ENCODE results near the gene SHISA5.
A peak's percentile ranks its signal among the peaks of the same experiment; 100 is the strongest.
"Not testable (repeated sequence)": the region's sequence is repeated elsewhere in the genome, so short reads cannot be mapped to it uniquely, and the experiment has no call there.

The SHISA5 gene, protein sequence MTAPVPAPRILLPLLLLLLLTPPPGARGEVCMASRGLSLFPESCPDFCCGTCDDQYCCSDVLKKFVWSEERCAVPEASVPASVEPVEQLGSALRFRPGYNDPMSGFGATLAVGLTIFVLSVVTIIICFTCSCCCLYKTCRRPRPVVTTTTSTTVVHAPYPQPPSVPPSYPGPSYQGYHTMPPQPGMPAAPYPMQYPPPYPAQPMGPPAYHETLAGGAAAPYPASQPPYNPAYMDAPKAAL

DNA sequence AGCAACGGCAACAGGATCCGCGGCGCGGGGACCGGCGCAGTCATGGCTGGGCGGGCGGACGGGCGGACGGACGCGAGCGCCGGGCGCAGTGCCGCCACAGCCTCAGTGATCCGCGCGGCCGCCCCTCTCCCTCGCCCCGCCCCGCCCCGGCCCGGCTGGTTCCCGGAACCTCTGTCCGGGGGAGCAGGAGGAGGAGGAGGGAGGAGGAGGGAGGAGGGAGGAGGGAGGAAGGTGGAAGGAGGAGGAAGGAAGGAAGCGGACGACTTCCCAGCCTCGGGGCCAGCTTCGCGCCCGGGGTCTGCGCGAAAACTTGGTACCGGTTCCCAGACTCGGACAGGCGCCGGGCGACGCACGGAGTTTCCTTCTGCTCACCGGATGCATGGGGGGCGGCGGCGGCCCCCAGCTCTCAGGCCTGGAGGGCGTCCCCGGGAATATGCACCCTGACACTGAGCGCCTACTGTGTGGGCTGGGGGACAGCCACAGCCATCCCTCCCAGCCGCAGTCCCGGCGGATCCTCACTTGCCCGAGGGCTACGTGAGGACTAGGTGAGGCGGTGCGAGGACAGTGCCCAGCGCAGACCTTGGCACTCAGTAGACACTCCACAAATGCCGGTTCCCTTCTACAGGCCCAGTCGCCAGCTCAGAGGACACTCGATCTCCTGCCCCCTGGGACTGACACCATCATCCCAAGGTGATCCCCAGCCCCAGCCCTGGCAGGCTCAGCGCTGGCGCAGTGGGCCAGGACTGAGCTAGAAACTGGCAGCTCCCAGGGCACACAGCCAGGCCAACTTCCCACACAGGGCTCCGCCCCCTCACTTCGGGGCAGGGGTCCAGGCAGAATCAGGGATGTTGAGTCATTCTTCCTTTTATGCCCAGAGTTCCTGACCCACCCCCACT lies at the start of gene SHISA5:
TSS of gene SHISA5 (minus strand) at position 124 of the 896 bp plus-strand sequence. CDS start at position 44, 80 bp downstream.
- no peak for DNase-seq (ENCODE audit: low read depth)

DNA sequence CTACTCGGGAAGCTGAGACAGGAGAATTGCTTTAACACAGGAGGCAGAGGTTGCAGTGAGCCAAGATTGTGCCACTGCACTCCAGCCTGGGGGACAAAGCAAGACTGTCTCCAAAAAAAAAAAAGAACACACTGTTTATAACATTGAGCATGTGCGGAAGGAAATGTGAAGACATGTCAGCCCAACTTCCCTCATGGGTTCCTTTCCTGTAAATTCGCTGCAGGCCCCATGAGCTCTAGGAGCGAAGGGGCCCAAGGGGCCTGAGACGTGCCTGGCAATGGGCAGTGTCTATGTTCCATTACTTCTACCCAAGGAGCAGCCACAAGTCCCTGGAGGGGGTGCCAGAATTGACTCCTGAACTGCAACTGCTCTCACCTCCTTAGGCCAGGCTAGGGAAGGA lies 49.4 kb upstream of the SHISA5 start:
- DNase-seq (ENCODE audit: low read depth): no peak

DNA sequence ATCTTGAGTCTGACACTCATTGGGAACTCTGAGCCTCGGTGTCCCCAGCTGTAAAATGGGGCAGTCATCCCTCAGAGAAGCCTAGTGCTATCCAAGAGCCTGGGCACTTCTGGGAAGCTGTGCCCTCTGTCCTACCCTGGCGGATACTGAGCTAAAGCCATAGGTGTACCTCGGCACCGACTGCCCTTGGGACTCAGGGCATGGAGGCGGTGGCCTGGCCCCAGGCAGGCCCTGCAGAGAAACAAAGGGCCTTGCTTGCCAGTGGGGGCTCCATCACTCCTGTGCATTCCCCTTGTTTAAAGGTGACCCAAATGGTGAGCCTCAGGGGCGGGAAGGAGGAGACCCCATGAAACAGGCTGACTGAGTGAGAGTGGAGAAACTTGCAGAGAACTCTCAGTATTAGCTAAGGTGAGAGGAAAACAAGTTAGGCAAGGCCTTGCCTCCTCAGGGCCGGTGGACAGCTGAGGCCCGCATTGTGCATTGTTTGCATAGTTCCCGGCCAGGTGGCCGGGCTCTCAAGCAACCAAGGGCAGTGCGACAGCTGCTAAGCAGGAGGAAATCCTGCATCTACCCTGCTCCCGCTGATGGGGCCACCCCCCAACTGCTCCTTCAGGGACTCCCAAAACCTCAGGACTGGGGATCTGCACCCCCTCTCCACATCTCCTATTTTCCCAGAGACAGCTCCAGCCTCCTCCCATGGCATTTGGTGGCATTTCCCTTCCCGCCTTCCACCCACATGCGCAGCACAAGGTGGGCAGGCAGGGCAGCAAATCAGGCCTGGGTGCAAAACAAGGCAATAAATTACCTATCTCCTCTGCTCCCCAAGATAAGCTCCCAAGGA lies 48.4 kb upstream of the SHISA5 start:
- no peak for DNase-seq (ENCODE audit: low read depth)

DNA sequence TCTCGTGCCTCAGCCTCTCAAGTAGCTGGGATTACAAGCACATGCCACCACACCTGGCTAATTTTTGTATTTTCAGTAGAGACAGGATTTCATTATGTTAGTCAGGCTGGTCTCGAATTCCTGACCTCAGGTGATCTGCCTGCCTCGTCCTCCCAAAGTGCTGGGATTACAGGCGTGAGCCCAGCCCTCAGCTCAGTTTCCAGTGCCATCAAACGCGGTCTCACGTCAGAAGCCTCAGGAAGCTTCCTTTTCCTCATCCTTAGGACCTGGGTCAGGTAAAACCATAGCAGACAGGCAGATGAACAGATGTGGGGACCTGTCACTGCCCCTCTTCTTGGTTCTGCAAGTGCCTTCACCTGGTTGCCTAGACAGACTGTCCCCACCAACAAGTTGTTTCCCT lies 47.7 kb upstream of the SHISA5 start:
- not testable (repeated sequence) for DNase-seq (ENCODE audit: low read depth)

DNA sequence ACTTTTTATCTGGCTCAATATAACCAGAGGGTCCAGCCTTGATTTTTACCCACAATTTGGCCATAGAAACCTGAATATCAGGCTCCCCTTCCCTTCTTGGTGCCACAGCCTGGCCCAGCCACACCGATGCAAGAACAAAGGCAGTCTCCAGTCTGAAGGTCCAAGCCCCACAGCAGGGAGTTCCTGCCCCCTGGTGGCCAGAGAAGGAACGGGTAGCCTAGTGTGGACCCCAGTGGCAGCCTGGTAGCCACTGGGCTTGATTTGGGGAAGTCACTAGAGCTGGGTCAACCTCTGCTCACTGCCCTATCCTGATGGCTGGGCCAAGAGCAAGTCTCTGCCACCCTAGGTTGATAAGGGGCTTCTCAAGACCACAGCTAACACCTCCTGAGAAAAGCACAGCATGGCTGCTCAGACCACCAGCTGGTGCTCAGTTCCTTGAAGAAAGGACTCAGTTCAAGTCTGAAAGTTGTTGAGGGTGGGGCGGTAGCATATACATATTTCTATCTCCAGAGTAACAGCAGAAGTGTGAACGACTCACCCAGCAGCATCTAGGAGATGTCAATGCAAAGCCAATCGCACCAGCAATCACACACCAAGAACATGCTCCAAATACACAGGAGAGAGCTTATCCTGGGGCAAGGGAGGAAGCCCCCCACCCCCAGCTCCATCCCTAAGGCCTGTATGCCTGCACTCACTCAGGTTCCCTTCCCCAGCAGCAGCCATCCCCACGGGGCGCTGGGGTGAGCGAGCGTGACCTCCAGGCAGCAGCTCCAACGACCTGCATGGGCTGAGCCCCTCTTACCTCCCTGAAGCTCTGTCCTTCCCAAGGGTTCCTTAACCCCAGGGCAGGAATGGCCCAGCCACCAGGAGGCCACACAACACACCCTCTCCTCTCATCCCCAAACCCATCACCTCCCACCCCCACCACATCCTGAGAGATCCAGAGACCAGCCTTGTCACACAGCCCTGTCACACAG lies 45.0 kb upstream of the SHISA5 start:
- DNase-seq (ENCODE audit: low read depth): peak; percentile 80

DNA sequence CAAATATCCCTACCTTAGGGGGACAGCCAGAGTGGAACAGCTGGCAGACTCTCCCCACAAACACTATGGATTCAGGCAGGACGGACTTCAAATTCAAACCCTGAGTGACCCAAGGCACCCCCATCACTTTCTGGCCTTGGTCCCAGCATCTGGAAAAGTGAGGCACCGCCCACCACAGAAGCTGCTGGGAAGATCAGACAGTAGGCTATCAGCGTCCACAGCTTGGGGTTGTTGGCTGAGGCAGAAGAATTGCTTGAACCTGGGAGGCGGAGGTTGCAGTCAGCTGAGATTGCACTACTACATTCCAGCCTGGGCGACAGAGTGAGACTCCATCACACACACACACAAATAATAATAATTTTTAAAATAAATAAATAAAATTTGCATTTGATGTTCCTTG lies 44.2 kb upstream of the SHISA5 start:
- DNase-seq (ENCODE audit: low read depth): no peak

DNA sequence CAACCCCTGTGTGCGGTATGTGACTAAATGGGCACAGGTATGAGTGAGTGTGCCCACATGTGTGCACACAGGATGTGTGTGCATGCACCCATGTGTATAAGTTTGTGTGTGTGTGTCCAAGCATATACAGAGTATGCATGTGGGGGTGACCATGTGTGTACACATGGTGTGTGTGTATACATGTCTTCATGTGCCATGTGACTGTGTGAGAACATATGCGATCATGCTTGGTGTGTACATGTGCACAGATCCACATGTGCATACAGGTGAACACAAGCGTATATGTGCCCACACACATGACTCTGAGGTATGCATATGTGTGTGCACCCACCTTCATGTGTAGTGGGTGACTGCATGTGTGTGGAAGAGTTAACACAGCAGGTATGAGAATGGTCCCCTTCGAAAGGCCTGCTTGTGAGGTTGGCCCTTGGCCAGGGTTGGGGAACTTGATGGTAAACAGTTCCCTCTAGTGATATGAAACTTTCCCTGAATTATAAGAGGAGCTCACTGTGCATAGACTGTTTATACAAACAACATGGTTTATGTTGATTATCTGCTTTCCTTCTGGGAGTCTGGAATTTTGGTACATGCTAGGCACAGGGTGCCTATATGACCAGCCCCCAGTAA lies 42.3 kb upstream of the SHISA5 start:
- no peak for DNase-seq (ENCODE audit: low read depth)

DNA sequence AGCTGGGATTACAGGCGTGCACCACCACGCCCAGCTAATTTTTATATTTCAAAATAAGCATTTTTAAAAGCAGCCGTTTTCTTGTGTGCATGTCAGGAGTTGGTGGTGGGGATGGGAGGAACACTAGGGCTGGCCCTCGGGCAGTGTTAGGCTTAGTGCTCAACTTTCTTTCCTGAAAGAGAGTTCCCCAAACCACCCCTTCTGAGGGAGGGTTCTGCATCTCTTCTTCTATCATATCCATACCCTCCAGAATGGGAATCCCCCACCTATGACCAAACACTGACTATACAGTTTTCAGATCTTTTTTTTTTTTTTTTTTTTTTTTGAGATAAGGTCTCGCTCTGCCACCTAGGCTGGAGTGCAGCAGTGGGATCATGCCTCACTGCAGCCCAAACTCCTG lies 40.2 kb upstream of the SHISA5 start:
- DNase-seq (ENCODE audit: low read depth): no peak

DNA sequence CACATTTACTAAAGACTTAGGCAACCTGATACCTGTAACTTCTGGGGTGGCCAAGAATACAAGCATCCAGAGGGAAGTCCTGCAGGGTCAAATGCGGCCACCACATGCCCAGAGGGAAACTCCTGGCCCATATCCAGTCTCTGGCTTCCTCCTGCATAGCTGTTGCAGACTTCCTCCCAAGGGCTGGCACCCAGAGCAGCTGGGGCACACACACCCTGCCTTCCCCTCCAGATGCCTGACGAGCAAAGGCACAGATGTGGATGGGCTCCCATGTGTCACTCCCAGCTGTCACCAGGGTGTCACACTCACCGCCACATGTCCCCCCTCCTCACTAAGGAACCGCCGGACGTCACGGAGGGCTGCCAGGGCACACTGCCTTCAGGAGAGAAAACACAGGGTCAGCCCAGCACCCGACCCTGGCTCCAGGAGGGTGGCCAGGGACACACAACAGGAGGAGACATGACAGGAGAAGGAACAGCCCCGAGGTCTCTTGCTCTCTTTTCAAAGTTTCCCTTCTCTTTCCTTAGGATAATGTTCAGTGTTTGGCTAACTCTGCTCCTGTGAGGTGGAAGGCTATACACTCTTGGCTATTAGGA lies 39.4 kb upstream of the SHISA5 start:
- DNase-seq (ENCODE audit: low read depth): no peak

DNA sequence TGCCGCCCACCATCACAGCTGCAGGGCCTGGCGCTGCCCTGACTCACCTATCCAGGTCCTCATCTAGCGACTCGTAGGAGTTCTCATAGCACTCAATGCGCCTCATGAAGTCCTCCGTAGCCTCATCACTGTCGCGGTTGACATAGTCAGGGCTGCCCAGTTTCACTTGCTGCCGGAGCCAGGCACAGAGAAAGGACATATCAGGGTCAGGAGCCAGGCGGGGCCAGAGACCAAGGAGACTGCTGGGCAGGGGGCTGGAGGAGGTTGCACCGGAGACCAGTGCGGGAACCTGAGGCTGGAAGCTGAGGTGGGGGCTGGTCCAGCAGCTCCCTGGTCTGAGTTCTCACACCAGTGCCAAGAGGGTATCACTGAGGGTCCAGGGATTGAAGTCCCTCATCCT lies 34.5 kb upstream of the SHISA5 start:
- no peak for DNase-seq (ENCODE audit: low read depth)

DNA sequence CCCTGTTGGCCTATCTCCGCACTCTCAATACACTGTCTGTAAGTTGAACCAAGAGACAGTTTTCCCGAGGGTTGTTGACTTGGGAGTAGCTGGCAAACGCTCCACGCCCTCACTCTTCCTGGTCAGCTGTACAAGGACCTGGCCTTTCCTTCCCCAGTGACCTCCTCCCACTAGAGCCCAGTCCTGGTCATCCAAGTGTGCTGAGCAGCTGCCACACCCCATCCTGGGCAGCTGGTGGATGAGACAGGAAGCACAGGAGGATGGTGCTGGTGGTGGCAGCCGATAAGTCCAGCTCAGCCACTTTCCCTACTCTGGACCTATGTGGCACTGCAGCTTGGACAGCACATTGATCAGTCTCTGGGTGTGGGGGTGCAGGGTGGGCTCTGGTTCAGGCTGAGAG lies 32.8 kb upstream of the SHISA5 start:
- DNase-seq (ENCODE audit: low read depth): no peak

DNA sequence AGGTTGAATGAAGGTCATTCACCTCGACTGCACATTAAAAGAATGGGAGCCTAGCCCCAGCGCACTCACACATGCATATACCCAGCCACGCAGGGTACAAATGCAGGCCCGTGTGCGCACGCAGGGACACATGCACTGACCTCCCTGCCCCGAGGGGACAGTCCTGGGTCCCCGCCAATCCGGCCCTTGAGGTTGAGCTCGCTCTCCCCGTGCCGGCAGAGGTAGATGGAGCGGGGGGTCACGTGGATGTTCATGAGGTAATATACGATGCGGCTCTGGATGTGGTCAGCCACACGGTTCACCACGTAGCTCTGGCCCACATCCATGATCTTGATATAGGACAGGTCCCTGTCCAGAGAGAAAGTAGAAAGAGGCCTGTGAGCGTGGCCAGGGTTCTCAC lies 32.1 kb upstream of the SHISA5 start:
- no peak for DNase-seq (ENCODE audit: low read depth)

DNA sequence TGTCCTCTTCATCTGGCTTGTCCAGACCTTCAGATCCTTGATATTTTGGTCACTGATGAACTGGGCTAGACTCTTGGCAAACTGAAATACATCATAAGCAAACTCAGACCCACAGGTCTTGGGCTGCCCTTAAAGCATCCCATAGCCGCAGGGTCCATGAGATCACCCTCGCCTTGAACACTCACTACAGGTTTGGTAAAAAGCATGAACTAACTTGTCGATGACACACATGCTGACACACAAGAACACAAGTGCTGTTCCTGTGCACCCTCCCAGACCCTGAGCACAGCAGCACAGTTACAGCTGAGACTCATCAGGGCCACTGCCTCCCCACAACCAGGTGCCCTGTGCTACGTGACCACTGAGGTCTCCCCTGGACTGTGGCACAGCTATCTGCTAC lies 31.6 kb upstream of the SHISA5 start:
- DNase-seq (ENCODE audit: low read depth): no peak

DNA sequence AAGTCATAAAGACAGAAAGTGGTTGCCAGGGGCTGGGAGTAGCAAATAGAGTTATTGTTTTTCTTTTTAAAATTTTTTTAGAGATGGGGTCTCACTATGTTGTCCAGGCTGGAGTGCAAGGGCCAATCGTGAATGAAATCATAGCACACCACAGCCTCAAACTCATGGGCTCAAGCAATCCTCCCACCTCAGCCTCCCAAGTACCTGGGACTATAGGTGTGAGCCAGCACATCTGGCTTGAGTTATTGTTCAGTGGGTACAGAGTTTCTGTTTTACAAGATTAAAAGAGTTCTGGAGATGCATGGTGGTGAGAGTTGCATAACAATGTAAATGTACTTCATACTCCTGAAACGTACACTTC lies 29.0 kb upstream of the SHISA5 start:
- no peak for DNase-seq (ENCODE audit: low read depth)

DNA sequence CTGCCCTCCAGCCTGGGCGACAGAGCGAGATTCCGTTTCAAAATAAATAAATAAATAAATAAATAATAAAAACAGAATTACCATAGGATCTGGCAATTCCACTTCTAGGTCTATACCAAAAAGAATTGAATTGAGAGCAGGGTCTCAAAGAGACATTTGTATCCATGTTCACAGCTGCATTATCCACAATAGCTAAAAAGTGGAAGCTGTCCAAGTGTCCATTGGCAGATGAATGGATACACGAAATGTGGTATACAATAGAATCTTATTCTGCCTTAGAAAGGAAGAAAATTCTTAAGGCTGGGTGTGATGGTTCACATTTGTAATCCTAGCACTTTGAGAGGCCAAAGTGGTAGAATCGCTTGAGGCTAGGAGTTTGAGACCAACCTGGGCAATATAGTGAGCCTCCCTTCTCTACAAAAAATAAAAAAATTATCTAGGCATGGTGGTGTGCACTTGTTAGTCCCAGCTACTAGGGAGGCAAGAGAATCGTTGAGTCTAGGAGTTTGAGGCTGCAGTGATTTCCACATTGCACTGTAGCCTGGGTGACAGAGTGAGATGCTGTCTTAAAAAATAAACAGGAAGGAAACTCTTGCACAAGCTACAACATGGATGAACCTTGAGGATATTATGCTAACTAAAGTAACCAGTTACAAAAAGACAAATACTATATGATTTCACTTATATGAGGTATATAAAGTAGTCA lies 28.4 kb upstream of the SHISA5 start:
- no peak for DNase-seq (ENCODE audit: low read depth)

DNA sequence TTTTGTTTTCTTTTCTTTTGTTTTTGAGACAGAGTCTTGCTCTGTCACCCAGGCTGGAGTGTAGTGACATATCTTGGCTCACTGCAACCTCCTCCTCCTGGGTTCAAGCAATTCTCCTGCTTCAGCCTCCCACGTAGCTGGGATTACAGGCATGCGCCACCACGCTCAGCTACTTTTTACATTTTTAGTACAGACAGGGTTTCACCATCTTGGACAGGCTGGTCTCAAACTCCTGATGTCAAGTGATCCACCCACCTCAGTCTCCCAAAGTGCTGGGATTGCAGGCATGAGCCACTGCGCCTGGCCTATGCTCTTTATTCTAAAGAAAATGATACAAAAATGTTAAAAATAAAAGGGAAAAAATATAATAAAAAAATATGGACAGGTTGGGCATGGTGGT lies 26.7 kb upstream of the SHISA5 start:
- DNase-seq (ENCODE audit: low read depth): not testable (repeated sequence)

DNA sequence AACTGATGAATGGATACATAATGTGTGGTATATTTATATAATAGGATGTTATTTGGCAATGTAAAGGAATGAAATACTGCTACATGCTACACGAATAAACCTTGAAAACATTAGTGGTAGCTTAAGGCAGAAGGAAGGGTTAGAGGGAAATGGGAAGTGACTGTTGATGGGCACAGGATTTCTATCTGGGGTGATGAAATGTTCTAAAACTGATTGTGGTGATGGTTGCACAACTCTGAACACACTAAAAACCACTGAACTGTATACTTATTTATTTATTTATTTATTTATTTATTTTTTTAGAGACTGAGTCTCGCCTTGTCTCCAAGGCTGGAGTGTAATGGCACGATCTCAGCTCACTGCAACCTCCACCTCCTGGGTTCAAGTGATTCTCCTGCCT lies 24.8 kb upstream of the SHISA5 start:
- DNase-seq (ENCODE audit: low read depth): no peak

DNA sequence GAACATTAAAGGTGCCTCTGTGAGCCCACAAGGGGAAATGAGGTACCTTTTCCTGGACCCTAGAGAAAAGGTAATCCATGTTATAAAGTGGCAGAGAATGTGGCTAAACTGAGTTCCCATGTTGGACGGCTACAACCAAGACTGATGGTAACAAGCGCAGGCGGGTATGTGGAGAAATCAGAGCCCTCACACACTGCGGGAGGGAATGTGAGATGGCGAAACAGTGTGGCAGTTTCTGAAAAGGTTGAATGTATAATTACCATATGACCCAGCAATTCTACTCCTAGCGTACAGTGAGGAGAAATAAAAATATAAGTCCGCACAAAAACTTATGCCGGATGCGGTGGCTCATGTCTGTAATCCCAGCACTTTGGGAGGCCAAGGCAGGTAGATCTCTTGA lies 24.1 kb upstream of the SHISA5 start:
- DNase-seq (ENCODE audit: low read depth): no peak

DNA sequence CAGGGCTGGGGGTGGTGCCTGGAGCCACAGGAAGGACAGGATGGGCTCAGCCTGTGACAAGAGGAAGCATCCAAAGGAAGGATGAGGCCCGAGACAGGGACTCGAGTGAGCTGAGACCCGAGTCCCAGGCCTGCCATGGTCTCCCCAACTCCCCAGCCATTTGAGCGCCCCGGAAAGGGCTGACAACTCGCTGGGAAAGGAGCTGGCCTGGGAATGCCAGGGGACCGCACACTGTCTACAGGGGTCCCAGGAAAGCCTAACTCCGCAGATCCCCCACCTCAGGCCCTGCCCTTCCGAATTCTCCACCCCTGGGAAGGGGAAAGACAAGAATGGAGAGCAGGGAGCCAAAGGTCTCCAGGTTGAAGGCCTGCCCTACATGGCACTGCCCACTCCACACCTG lies 21.0 kb upstream of the SHISA5 start:
- DNase-seq (ENCODE audit: low read depth): no peak

DNA sequence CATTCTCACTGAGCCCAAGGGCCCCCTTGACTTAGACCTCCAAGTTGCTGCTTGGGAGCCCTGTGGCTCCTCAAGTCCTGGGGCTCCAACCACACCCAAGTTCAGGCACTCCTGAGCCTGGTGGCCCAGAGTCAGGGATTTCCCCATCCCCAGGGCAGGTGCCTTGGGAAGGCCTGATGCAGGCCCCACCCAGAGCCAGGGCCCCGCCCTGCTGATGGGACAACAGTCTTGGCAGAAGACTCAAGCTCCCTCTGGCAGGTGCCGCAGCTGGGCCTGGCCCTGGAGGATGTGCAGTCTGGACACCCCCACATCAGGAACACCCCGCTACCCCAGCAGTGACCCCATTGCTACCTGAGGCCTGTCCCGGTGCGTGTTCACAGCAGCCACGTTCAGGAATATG lies 17.7 kb upstream of the SHISA5 start:
- DNase-seq (ENCODE audit: low read depth): no peak

All from stimulated activated CD8-positive, alpha-beta memory T cell treated with anti-CD3 and anti-CD28 coated beads, Interleukin-15, amount 100 ng/mL, for 1 hour (primary cell).